HL-60 (cell line): ENCODE results near the gene STEAP4.
"Not testable (repeated sequence)": the region's sequence is repeated elsewhere in the genome, so short reads cannot be mapped to it uniquely, and the experiment has no call there.

Source experiments
- DNase-seq, 2 experiments: peaks; one replicate each; pipeline ENCODE4 v3.0.0-alpha.2; 2010 to 2020; ENCODE audit warnings: low read depth in 1 of 2, low spot score in 1 of 2
- H3K27ac ChIP-seq: fragments of 250-450 bp; sonication (Bioruptor Pico); replicated peaks from 2 replicates; pipeline ENCODE4 v1.5.1; 2020; ENCODE audit warnings: mild to moderate bottlenecking, moderate library complexity
- H3K27me3 ChIP-seq: fragments of 250-450 bp; sonication (Bioruptor Pico); 2 replicates; pipeline ENCODE4 v1.5.1; 2021; ENCODE audit warnings: mild to moderate bottlenecking, moderate library complexity; ENCODE audit not compliant: insufficient read depth, poor library complexity, severe bottlenecking
- H3K4me3 ChIP-seq: replicated peaks from 2 replicates; pipeline ENCODE4 v1.5.1; 2011; ENCODE audit warnings: mild to moderate bottlenecking, control low read depth, low read length; ENCODE audit not compliant: insufficient read depth
- CTCF ChIP-seq: IDR thresholded peaks from one replicate; pipeline ENCODE4 v1.5.1; 2011; ENCODE audit warnings: low read length, control low read depth, inconsistent platforms; ENCODE audit not compliant: insufficient read depth
- GABPA ChIP-seq: IDR thresholded peaks from 2 replicates; pipeline ENCODE4 v1.6.1; 2012; ENCODE audit warnings: low read depth
- POLR2AphosphoS5 ChIP-seq: IDR thresholded peaks from 2 replicates; pipeline ENCODE4 v1.6.1; 2012; ENCODE audit warnings: low read depth
- REST ChIP-seq: IDR thresholded peaks from 2 replicates; pipeline ENCODE4 v1.6.1; 2012; ENCODE audit warnings: low read depth; ENCODE audit not compliant: insufficient replicate concordance
- SPI1 ChIP-seq: IDR thresholded peaks from 2 replicates; pipeline ENCODE4 v1.6.1; 2012; ENCODE audit warnings: low read depth, mild to moderate bottlenecking, borderline replicate concordance

The STEAP4 gene

GRCh38 chr7:88268051-88268450 is 38.6 kb downstream of the STEAP4 start:
- TF ChIP-seq POLR2AphosphoS5 (no peak), CTCF (no peak), REST (no peak), GABPA (no peak), SPI1 (no peak)
- H3K27me3 ChIP-seq, result no peaks in the 10 kb centered on the region
- H3K27ac ChIP-seq, result no peak overlapping the region
- DNase-seq, result no peak
- H3K4me3 ChIP-seq, result no peak overlapping the region

GRCh38 chr7:88267421-88267820 is 39.3 kb downstream of the STEAP4 start:
- DNase-seq, result no peak
- Histone ChIP-seq H3K4me3 (no peak overlapping the region), H3K27ac (no peak overlapping the region), H3K27me3 (no peaks in the 10 kb centered on the region)
- no peak for TF ChIP-seq POLR2AphosphoS5
- TF ChIP-seq SPI1, result no peak
- no peak for TF ChIP-seq GABPA
- TF ChIP-seq CTCF, result no peak
- no peak for TF ChIP-seq REST

- H3K27me3 ChIP-seq, H3K4me3 ChIP-seq: not testable (repeated sequence)
- peak overlapping the region; percentile 47; the same call in 1 of the 2 replicates for H3K27ac ChIP-seq
- peak in 1 of 2 experiments; percentile 81 for DNase-seq
These were observed 41.7 kb downstream of the STEAP4 start for GRCh38 chr7:88264987-88265386.

GRCh38 chr7:88262562-88262961 is 44.1 kb downstream of the STEAP4 start:
- no peaks in the 10 kb centered on the region for H3K27me3 ChIP-seq
- no peak overlapping the region for H3K27ac ChIP-seq
- no peak overlapping the region for H3K4me3 ChIP-seq
- no peak for DNase-seq
- TF ChIP-seq REST (no peak), CTCF (no peak), GABPA (no peak), POLR2AphosphoS5 (no peak), SPI1 (no peak)
